NCI-H2227 (cell line): ENCODE measurements around the gene PHLPP1.

Experiments used
- DNase-seq: peaks from one replicate; lab custom pipeline; 2025; ENCODE audit not compliant: unreplicated experiment; lab: John Stamatoyannopoulos, UW

PHLPP1 gene

DNA sequence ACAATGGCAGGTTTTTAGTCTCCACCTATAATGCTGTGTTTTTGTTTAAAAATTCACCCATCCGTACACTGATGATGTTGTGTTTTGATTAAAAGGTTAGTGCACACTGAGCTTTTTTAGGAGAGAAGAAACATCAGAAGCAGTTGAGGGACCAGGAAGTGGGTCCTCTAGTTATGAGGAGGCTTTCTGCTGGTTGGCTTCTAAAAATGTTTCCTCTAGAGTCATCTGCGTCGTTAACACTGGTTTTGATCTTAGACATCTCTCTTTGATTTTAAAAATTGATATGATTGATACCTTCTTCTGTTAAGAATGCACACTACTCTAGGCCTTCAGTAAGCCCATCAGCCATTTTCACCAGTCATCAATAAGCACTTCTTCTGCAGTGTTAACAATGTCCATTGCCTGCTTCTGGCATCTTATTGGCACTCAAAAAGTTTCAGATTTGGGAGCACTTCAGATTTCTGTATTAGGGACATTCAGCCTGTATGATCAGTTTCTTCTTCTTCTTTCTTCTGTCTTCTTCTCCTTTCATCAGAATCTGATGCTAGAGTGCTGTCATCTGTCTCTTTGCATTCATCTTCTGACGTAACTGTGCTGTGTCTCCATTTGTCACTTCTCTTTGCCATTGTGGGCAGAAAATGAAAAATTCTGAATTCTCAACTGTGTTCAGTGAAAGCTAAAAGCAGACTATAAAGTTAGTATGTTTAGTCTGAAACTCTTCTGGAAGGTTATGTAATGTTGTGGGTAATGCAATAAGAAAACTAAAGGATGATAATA, 56.3 kb downstream of the PHLPP1 start:
- no peak for DNase-seq

DNA sequence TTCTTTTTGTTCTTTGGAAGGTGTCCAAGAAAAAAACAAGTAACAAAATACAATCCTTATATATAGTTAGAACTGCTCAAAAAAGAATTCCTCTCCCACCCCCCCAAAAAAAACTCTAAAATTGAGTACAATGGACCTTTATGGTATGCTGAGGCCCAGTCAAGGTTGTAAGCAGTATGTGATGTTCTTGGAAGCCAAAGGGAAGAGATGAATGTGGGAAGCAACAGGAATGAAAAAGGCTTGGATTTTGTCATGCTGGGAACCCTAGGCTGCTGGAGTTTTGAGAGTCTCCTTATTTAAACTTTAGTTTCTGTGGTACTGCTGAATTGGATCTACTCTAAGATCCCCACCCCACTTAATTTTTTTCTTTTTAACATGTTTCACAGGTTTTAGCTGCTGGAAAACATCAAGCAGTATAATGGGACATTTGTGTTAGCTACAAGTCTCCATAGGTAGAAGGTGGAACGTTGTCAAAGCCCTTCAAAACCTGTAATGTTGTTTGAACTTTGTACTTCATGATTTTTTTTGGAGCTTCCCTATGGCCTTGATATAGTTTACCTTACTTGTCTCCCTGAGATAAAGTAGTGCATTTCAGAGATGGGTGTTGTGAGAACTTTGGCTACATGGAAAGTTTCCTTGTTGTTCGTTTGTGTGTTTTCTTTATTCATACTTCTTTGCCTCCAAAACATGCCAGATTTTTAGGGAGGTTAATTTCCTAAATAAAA, 57.7 kb downstream of the PHLPP1 start:
- no peak for DNase-seq

DNA sequence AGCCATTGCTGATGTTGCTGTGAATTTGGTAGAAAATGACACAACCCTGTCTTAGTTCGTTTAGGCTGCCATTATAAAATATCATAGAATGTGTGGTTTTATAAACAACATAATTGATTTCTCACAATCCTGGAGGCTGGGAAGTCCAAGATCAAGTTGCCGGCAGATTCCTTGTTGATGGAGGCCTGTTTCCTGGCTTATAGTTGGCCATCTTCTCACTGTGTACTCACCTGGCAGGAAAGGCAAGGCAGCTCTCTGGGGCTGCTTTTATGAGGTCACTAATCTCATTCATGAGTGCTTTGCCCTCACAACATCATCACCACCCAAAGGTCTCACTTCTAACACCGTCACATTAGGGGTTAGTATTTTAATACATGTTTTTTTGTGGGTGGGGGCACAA, 58.4 kb downstream of the PHLPP1 start:
- DNase-seq = no peak

DNA sequence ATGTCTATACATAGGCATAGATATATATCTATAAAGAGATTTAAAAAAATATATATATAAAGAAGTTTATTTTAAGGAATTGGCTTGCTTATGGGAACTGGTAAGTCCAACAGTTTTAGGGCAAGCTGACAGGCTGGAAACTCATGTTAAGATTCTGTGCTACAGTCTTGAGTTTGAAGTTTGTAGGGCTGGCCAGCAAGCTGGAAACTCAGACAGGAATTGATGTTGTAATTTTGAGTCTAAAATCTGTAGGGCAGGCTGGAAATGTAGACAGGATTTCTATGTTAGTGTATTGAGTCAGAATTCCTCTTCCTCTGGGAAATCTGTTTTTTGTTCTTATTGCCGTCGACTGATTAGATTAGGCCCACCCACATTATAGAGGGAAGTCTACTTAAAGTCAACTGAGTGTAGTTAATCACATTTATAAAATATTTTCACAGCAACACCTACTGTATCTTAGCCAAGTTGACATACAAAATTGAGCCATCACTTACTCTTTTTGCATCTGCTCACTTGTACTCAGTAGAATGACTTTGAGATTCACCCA, 60.8 kb downstream of the PHLPP1 start:
- no peak for DNase-seq

- DNase-seq = no peak
Observed at GRCh38 chr18:62777814-62778213, 62.5 kb downstream of the PHLPP1 start.

GRCh38 chr18:62778976-62779869, 63.9 kb downstream of the PHLPP1 start:
- no peak for DNase-seq

GRCh38 chr18:62781262-62781661, 65.9 kb downstream of the PHLPP1 start:
- DNase-seq = no peak

- DNase-seq = no peak
Observed at GRCh38 chr18:62781893-62782292, 66.6 kb downstream of the PHLPP1 start.

DNA sequence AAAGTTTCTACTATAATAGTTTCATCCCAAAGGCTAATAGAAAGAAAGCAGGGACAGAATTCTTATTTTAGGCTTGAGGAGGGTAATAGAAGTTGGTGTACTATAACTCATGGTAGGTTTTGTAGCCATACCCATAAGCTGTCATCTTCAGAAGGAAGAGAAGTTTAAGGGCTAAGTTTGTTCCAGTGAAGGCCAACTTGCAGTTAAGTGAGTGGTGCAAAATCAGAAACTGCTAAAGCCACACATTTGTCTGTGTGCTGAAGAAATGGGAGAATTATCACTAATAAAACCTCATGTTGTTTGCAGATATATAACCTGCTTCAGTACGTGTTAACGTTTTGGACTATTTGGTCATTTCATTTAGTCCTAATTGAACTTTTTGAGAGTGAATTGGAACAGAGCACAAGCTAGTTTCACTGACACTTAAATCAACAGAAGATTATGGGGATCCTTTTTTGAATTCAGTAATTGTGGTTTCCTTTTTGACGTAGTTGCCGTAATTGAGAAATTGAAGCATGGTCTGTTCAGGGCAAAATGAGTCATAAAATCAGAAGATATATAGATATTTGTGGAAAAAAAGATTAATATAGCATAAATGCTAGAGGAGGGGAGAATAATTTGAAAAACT, 69.1 kb downstream of the PHLPP1 start:
- DNase-seq = no peak

DNA sequence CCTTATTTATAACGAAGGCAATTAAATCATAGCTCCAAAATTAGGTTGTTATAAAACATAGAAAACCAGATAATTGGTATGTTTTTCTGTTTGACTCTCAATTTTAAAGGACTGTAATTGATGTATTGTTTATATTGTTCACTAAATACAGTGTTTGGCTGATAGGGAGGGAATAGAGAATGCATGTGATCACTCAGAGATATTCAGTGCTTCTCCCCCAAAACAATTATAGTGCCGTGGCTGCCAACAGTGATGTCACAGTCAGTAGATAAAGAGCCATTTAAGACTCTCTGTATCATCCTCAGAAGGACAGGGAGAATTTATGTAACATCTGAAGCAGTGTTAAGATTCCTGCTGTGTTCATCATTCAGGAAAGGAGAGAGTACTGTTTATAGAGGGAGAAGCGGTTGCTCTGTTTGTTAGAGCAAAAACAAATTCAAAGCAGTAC, 69.6 kb downstream of the PHLPP1 start:
- DNase-seq = peak; percentile 60

DNA sequence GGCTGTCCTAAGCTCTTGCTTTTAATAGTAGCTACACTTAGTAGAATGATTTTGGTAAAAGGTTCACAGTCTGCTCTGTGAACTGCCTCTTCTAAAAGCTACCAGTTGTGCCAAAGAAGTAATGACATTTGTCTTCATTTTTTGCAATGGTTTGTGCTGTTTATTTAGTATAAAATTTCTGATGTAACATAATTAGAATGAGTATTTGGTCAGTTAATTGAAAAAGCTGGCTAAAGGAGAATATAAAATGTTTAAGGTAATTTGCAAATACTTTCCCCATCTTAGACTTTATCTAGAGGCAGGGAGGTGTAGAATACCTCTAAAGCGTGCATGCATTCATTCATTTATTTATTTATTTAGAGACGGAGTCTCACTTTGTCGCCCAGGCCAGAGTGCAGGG, 71.3 kb downstream of the PHLPP1 start:
- DNase-seq = no peak

DNA sequence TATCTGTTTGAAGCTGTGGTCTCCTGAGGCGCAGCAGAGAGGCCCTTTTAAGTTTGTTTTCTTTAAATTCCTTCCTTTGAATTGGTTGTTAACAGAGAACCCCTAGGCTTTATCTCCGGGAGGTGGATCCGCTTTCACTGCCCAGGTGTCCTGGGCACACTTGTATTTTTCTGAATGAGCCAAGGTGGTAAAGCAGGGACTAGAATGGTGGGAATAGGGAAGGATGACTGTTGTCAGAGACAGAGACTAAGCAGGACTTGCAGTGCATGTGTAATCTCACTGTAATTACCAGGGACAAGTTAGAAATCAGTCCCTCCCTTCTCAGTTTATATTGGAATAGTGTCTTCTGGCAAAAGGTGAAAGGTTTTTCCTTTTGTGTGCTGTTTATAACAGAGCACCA, 72.8 kb downstream of the PHLPP1 start:
- DNase-seq = no peak

GRCh38 chr18:62788876-62789275, 73.5 kb downstream of the PHLPP1 start:
- no peak for DNase-seq

DNA sequence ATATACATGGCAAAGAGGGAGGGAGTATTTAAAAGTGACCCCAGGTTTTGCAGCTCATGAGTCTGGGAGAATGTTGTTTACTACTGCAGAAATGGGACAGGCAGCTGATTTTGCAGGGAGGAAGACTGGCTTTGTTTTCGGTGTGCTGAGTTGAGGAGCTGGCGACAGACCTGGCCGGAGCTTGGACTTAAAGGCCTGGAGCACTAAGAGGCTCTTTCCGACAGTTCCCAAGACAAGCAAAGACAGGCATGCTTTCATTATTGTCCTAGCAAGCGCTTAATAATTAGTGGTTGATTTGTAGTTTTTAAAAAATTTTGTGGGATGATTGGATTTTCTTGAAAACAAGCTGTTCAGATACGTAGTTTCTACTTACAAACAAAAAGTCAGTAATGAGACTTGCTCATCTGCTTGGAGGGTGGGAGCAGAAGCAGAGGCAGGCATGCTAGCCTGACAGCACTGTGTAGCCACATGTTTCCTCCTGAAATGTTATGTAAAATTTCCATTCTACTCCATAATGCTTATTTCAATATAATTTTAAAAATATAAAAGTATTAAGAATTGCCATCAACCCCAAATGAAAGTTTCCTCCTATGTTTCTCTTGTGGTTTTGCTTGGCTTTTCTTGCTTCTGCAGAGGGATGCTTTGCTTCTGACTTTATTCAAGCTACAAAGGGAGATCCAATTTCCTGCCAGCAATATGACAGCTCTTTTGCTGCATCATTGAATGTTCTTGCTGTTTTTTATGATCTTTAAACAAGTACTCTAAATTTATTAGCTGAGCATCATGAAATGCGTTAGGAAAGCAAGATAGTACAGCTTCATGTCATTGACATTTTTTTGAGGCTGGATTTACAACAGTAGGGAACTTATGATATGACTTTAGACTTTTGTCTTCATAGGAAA, 75.8 kb downstream of the PHLPP1 start:
- DNase-seq = no peak

- DNase-seq = no peak
Observed at GRCh38 chr18:62792016-62792415, 76.7 kb downstream of the PHLPP1 start.

- DNase-seq = no peak
Observed at GRCh38 chr18:62795813-62796212, 80.5 kb downstream of the PHLPP1 start.

DNA sequence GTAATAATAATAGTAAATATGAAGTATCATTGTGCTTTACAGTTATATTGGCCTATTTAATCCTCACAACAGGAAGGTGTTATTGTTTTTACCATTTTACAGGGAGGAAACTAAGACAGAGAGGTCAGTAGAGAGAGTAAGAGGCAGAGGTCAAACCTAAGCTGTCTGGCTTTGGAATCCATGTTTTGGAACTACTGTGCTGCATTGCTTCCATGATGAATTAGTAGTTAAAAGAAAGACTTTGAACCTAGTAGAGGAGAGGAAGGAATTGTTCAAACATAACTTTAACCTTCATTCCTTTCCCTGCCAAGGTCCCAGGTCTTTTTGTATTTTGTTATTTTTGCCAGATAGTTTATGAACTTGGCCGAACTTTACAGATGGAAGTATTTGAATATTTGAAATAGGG, 80.9 kb downstream of the PHLPP1 start:
- DNase-seq = no peak

DNA sequence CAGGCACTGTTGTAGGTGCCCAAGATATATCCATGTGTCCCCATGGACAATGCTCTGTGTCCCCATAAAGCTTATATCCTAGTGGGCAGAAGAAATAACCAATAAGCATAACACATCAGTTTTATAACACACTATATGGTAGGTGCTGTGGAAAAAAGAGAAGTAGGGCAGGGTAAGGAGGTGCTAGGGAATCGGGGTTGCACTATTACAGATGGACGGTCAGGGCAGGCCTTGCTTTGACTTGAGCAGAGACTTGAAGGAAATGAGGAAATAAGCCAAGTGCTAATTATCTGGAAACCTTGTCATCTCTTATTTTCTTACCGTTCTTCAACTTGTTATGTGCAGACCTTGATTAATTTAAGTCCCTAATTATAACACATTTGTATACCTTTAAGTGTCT, 82.0 kb downstream of the PHLPP1 start:
- DNase-seq = no peak

- no peak for DNase-seq
Observed at GRCh38 chr18:62799977-62800376, 84.6 kb downstream of the PHLPP1 start.

GRCh38 chr18:62802523-62802922, 87.2 kb downstream of the PHLPP1 start:
- no peak for DNase-seq
